Measurements from ENCODE around the gene C2orf80.

GRCh38 chr2:208164951-208165755, 24.7 kb downstream of the C2orf80 start:
- TF ChIP-seq EZH2 (IDR thresholded peaks at IDR 0.05; ENCODE audit: low read length, missing control alignments) (no peak), CTCF (conservative IDR thresholded peaks at IDR 0.05 in 1 of 2, IDR thresholded peaks at IDR 0.05 in 1 of 2; ENCODE audit: low read depth in 1 of 2, low read length in 2 of 2) (no peak)
